PC-3 (cell line): ENCODE measurements around the gene CDC42EP3. TPM values are rescaled to one million over a fixed set of nuclear protein-coding genes. Genes with fewer than 3 reads are reported as not detected.

Experiments used
- ATAC-seq: fragments of 200-7000 bp; cut with Tn5 transposase; 2 replicates; pipeline ENCODE4 v1.9.1; 2020; ENCODE audit warnings: mild to moderate bottlenecking, moderate library complexity
- BruUV-seq: library from RNA; stranded (reverse); fragments of 400-500 nt; replicated peaks from 2 replicates; lab custom pipeline; 2021; lab: Mats Ljungman, UMichigan
- CTCF ChIA-PET: fragments of 300-600 bp; sonication (Branson Sonifier 250); formaldehyde crosslinking; loops from one replicate; lab custom pipeline; 2022; ENCODE audit warnings: antibody characterized with exemption; lab: Charles Lee
- POLR2A ChIA-PET: fragments of 300-600 bp; sonication (Branson Sonifier 250); formaldehyde crosslinking; loops from one replicate; lab custom pipeline; 2022; ENCODE audit warnings: antibody characterized with exemption; ENCODE audit not compliant: unreplicated experiment; lab: Charles Lee
- DNase-seq: peaks from one replicate; pipeline ENCODE4 v3.0.0-alpha.2; 2015
- H2AFZ ChIP-seq: fragments of 300-600 bp; sonication (generic); 2 replicates; pipeline ENCODE4 v1.6.0; 2016; ENCODE audit warnings: antibody characterized with exemption, low read length
- H3F3A ChIP-seq: fragments of 300-600 bp; sonication (generic); one replicate; pipeline ENCODE4 v1.6.0; 2017; ENCODE audit warnings: antibody characterized with exemption, low read length, control low read depth, mild to moderate bottlenecking; ENCODE audit not compliant: unreplicated experiment
- H3K27ac ChIP-seq: fragments of 300-600 bp; sonication (generic); 2 replicates; pipeline ENCODE4 v1.5.1; 2016; ENCODE audit warnings: mild to moderate bottlenecking, low read length
- H3K27me3 ChIP-seq: fragments of 300-600 bp; sonication (generic); 2 replicates; pipeline ENCODE4 v1.6.1; 2016; ENCODE audit warnings: low read length, mixed read lengths
- H3K36me3 ChIP-seq: fragments of 300-600 bp; sonication (generic); 2 replicates; pipeline ENCODE4 v1.6.1; 2016; ENCODE audit warnings: low read depth, mixed run types, low read length, mixed read lengths
- H3K4me1 ChIP-seq: fragments of 300-600 bp; sonication (generic); 2 replicates; pipeline ENCODE4 v1.5.1; 2016; ENCODE audit warnings: low read length; ENCODE audit not compliant: insufficient read depth
- H3K4me2 ChIP-seq: fragments of 300-600 bp; sonication (generic); 2 replicates; pipeline ENCODE4 v1.6.0; 2016; ENCODE audit warnings: low read length
- H3K4me3 ChIP-seq: fragments of 300-600 bp; sonication (generic); 2 replicates; pipeline ENCODE4 v1.5.1; 2016; ENCODE audit warnings: mild to moderate bottlenecking, low read length, mixed read lengths
- H3K79me2 ChIP-seq: fragments of 300-600 bp; sonication (generic); 2 replicates; pipeline ENCODE4 v1.6.1; 2017; ENCODE audit warnings: low read length, mixed read lengths
- H3K9ac ChIP-seq: fragments of 300-600 bp; sonication (generic); 2 replicates; pipeline ENCODE4 v1.6.0; 2016; ENCODE audit warnings: mild to moderate bottlenecking, low read length
- H3K9me2 ChIP-seq: fragments of 300-600 bp; sonication (generic); replicated peaks from 2 replicates; pipeline ENCODE4 v1.6.1; 2016; ENCODE audit warnings: mixed run types, low read length, mixed read lengths
- H3K9me3 ChIP-seq: fragments of 300-600 bp; sonication (generic); 2 replicates; pipeline ENCODE4 v1.6.1; 2016; ENCODE audit warnings: low read length, mixed read lengths
- H4K20me1 ChIP-seq: fragments of 300-600 bp; sonication (generic); 2 replicates; pipeline ENCODE4 v1.6.1; 2016; ENCODE audit warnings: low read length, mixed read lengths
- EZH2 ChIP-seq: fragments of 300-600 bp; sonication (generic); IDR thresholded peaks from one replicate; pipeline ENCODE4 v1.6.1; 2017; ENCODE audit warnings: antibody characterized with exemption, mild to moderate bottlenecking, low read length; ENCODE audit not compliant: unreplicated experiment
- EZH2phosphoT487 ChIP-seq: fragments of 300-600 bp; sonication (generic); IDR thresholded peaks from 2 replicates; pipeline ENCODE4 v1.6.1; 2018; ENCODE audit warnings: mild to moderate bottlenecking, antibody characterized with exemption, low read length, borderline replicate concordance
- intact Hi-C: fragments of 100-400 bp; cut with micrococcal nuclease; formaldehyde crosslinking; loops from 2 replicates; pipeline ENCODE4 v1.9.0; 2023
- total RNA-seq: library from RNA; depleted of rRNA; stranded (reverse); fragments of >200 nt; gene quantifications from 2 replicates; pipeline ENCODE4 v1.2.3, GENCODE V29; 2014
- TF ChIP-seq, protein P1 (sequence below): fragments of 300-600 bp; sonication (generic); conservative IDR thresholded peaks from 2 replicates; pipeline ENCODE4 v1.5.1; 2017; ENCODE audit warnings: antibody characterized with exemption, low read depth, mild to moderate bottlenecking, low read length

CDC42EP3 gene
- total RNA-seq, 1 experiment from 2014 or later = 28.4 TPM

DNA sequence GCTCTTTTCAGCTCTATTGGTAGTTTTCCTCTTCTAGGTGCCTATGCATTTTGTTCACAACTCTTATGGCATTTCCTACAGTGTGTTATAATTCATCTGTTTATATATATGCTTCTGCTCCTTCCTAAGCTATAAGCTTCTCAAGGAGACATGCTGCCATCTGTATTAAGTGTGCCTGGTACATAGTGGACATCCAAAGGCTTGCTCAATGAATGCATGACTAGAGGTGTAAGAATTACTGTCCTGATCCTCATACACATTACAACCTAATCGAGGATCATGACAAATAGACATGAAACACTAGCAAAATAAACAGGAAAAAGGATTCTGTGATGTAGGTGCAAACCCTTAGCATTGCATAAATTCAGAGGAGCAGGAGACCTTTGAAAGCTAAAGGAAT lies 50.2 kb downstream of the CDC42EP3 start:
- H4K20me1 ChIP-seq = no peaks in the 10 kb centered on the region
- H3K4me3 ChIP-seq = no peak overlapping the region
- no peak for TF ChIP-seq EZH2
- no peak for TF ChIP-seq EZH2phosphoT487
- TF ChIP-seq, protein P1, sequence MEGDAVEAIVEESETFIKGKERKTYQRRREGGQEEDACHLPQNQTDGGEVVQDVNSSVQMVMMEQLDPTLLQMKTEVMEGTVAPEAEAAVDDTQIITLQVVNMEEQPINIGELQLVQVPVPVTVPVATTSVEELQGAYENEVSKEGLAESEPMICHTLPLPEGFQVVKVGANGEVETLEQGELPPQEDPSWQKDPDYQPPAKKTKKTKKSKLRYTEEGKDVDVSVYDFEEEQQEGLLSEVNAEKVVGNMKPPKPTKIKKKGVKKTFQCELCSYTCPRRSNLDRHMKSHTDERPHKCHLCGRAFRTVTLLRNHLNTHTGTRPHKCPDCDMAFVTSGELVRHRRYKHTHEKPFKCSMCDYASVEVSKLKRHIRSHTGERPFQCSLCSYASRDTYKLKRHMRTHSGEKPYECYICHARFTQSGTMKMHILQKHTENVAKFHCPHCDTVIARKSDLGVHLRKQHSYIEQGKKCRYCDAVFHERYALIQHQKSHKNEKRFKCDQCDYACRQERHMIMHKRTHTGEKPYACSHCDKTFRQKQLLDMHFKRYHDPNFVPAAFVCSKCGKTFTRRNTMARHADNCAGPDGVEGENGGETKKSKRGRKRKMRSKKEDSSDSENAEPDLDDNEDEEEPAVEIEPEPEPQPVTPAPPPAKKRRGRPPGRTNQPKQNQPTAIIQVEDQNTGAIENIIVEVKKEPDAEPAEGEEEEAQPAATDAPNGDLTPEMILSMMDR = no peak
- intact Hi-C loops = no loop called here
- H3K9ac ChIP-seq = no peak overlapping the region
- no peaks in the 10 kb centered on the region for H3K36me3 ChIP-seq
- H3K4me2 ChIP-seq = no peak overlapping the region
- POLR2A ChIA-PET = no interaction called here
- CTCF ChIA-PET = no interaction called here
- no peaks in the 10 kb centered on the region for H3K9me2 ChIP-seq
- no peaks in the 10 kb centered on the region for H3F3A ChIP-seq
- H2AFZ ChIP-seq = no peak overlapping the region
- BruUV-seq = no TSS peak
- ATAC-seq (no peak), DNase-seq (no peak)
- H3K4me1 ChIP-seq = peaks cover 18% of the 10 kb centered on the region
- H3K27me3 ChIP-seq = no peaks in the 10 kb centered on the region
- no peak overlapping the region for H3K27ac ChIP-seq
- no peaks in the 10 kb centered on the region for H3K9me3 ChIP-seq
- no peaks in the 10 kb centered on the region for H3K79me2 ChIP-seq

DNA sequence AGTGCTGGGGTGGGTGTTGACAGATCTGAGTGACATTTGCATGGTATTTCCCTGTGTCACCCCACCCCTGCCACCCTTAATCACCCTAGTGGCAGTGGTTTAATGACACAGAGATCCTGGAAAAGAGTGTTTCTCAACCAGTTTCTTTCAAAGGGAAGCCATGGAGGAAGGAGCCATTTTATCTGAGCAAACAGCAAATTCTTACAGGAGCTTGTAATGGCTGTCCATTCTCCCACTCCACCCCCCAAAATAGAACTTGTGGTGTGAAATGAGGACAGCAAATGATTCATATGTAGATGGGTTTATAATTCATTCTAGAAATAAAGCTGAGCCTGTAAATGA lies 51.5 kb downstream of the CDC42EP3 start:
- ATAC-seq = no peak
- no peaks in the 10 kb centered on the region for H3K79me2 ChIP-seq
- DNase-seq = no peak
- H3K9me3 ChIP-seq = no peaks in the 10 kb centered on the region
- H3K27ac ChIP-seq = no peak overlapping the region
- ChIA-PET POLR2A (interaction anchor here (0.6 kb wide), 1 partner anchor 58 kb away, joined by 3 read pairs; no protein-coding TSS in a partner anchor), CTCF (no interaction called here)
- H3K36me3 ChIP-seq = no peaks in the 10 kb centered on the region
- H3K27me3 ChIP-seq = no peaks in the 10 kb centered on the region
- no peaks in the 10 kb centered on the region for H3K9me2 ChIP-seq
- H3F3A ChIP-seq = no peaks in the 10 kb centered on the region
- peaks cover 15% of the 10 kb centered on the region for H3K4me1 ChIP-seq
- H3K9ac ChIP-seq = no peak overlapping the region
- no peak overlapping the region for H3K4me3 ChIP-seq
- H2AFZ ChIP-seq = no peak overlapping the region
- H4K20me1 ChIP-seq = no peaks in the 10 kb centered on the region
- H3K4me2 ChIP-seq = no peak overlapping the region
- TF ChIP-seq EZH2phosphoT487 (no peak), EZH2 (no peak)
- TF ChIP-seq, protein P1 = no peak
- intact Hi-C loops = no loop called here
- no TSS peak for BruUV-seq

DNA sequence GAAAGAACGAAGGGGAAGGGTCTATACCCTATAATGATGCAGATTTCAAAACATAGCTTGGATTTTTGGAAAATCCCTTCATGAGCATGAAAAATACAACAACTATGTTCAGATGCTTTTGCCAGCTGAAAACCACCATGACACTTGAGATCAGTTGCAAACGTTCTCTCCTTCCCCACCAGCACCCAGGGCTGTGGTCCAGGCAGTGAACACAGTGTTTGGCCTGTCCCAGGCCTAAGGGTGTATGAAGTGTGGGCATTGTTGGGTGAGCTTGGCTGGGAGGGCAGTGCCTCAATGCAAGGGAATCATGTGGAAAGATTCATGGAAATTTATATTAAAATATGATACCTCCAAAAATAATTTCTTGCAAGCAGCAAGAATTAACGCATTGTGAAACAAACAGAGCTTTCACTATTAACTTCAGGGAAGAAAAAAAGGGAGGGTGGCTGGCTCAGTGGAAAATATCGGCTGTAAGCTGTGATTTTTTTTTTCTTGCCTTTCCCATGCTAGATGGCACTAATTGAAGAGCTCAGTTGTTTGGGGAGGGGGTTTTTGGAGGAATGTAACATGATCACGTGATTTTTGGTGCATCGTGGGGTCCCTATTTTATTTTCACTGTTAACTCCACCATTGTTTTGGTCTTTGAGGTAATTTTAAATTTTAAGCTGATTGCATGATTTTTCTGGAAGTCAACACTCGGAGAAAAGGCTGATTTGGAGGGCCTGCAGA lies 52.0 kb downstream of the CDC42EP3 start:
- CTCF ChIA-PET = no interaction called here
- H2AFZ ChIP-seq = no peak overlapping the region
- POLR2A ChIA-PET = no interaction called here
- peaks cover 9% of the 10 kb centered on the region for H3K4me1 ChIP-seq
- H3K9me3 ChIP-seq = no peaks in the 10 kb centered on the region
- no peak overlapping the region for H3K4me3 ChIP-seq
- DNase-seq (no peak), ATAC-seq (no peak)
- no peaks in the 10 kb centered on the region for H3F3A ChIP-seq
- no peak overlapping the region for H3K27ac ChIP-seq
- TF ChIP-seq, protein P1 = no peak
- no peak for TF ChIP-seq EZH2
- no peak for TF ChIP-seq EZH2phosphoT487
- H3K36me3 ChIP-seq = no peaks in the 10 kb centered on the region
- intact Hi-C loops = no loop called here
- H3K9ac ChIP-seq = no peak overlapping the region
- H3K4me2 ChIP-seq = no peak overlapping the region
- no peaks in the 10 kb centered on the region for H3K27me3 ChIP-seq
- no peaks in the 10 kb centered on the region for H3K9me2 ChIP-seq
- no peaks in the 10 kb centered on the region for H4K20me1 ChIP-seq
- BruUV-seq = no TSS peak
- H3K79me2 ChIP-seq = no peaks in the 10 kb centered on the region
